Vagina (tissue), 2 donors: ENCODE data around the gene GFOD1. TPM values are rescaled to one million over a fixed set of nuclear protein-coding genes. Genes with fewer than 3 reads are reported as not detected.

Experiments used
- DNase-seq, 2 donors: peaks; one replicate each; pipeline ENCODE4 v3.0.0-alpha.2; 2017; ENCODE audit errors: extremely low spot score in 2 of 2
- H3K27ac ChIP-seq: fragments of 200-600 bp; sonication (generic); one replicate; pipeline ENCODE4 v1.5.1; 2019
- H3K27me3 ChIP-seq: fragments of 200-600 bp; sonication (generic); one replicate; pipeline ENCODE4 v1.5.1; 2019
- H3K36me3 ChIP-seq, 2 donors: fragments of 200-600 bp; sonication (generic); one replicate each; pipeline ENCODE4 v1.5.1; 2017 to 2019
- H3K4me1 ChIP-seq: fragments of 200-600 bp; sonication (generic); one replicate; pipeline ENCODE4 v1.5.1; 2019
- H3K4me3 ChIP-seq, 2 donors: fragments of 200-600 bp; sonication (generic); 1 replicate in 1 of 2; 2 replicates in 1 of 2; pipeline ENCODE4 v1.5.1; 2016 to 2019
- H3K9me3 ChIP-seq: fragments of 200-600 bp; sonication (generic); one replicate; pipeline ENCODE4 v1.5.1; 2019
- POLR2A ChIP-seq, 2 donors: fragments of 450-650 bp; IDR thresholded peaks; one replicate each; pipeline ENCODE4 v1.6.1; 2017; ENCODE audit warnings: antibody characterized with exemption in 2 of 2, mild to moderate bottlenecking in 2 of 2, moderate library complexity in 2 of 2
- POLR2AphosphoS5 ChIP-seq, 2 donors: sonication (generic); formaldehyde crosslinking; IDR thresholded peaks; one replicate each; pipeline ENCODE4 v1.9.0; 2017; ENCODE audit warnings: antibody characterized with exemption in 2 of 2, mild to moderate bottlenecking in 2 of 2, low read depth in 1 of 2; ENCODE audit not compliant: insufficient read depth in 1 of 2
- intact Hi-C: fragments of 100-400 bp; cut with DNase I; formaldehyde crosslinking; loops from one replicate; pipeline ENCODE4 v1.15.1; 2023
- total RNA-seq: library from RNA; depleted of rRNA; stranded (reverse); fragments of >200 nt; gene quantifications from one replicate; pipeline ENCODE4 v1.2.3, GENCODE V29; 2016
- TF ChIP-seq, protein P1 (sequence below), 3 experiments: fragments of 450-650 bp in 2 of 3; fragments of 200-600 bp in 1 of 3; sonication (generic) in 1 of 3; IDR thresholded peaks; one replicate each; pipeline ENCODE4 v1.5.1; 2017 to 2019; ENCODE audit warnings: antibody characterized with exemption in 3 of 3, mild to moderate bottlenecking in 2 of 3, moderate library complexity in 2 of 3

Gene GFOD1
- total RNA-seq, 1 donor from 2014 or later = 16.9 TPM

DNA sequence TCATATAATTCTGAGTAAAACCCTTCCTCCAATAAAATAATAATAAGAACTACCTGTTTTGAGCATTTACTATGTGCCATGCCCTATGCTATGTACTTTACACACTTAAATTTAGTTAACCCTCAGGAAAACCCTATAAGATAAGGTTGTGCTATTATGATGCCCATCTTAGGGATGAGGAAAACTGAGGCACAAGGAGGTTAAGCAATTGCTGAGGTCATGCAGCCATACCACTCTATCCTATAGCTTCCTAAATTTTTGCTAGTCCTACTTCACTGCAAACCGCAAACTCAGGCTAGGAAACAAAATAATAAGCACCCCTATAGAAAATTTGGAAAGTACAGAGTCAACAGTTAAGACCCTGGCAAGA is 38.9 kb upstream of the GFOD1 start:
- intact Hi-C loops = no loop called here
- H3K27ac ChIP-seq = no peak overlapping the region
- TF ChIP-seq POLR2AphosphoS5 (IDR thresholded peaks at IDR 0.05; ENCODE audit: insufficient read depth in 1 of 2, low read depth in 1 of 2) (no peak), POLR2A (IDR thresholded peaks at IDR 0.05) (no peak)
- TF ChIP-seq, protein P1, sequence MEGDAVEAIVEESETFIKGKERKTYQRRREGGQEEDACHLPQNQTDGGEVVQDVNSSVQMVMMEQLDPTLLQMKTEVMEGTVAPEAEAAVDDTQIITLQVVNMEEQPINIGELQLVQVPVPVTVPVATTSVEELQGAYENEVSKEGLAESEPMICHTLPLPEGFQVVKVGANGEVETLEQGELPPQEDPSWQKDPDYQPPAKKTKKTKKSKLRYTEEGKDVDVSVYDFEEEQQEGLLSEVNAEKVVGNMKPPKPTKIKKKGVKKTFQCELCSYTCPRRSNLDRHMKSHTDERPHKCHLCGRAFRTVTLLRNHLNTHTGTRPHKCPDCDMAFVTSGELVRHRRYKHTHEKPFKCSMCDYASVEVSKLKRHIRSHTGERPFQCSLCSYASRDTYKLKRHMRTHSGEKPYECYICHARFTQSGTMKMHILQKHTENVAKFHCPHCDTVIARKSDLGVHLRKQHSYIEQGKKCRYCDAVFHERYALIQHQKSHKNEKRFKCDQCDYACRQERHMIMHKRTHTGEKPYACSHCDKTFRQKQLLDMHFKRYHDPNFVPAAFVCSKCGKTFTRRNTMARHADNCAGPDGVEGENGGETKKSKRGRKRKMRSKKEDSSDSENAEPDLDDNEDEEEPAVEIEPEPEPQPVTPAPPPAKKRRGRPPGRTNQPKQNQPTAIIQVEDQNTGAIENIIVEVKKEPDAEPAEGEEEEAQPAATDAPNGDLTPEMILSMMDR (IDR thresholded peaks at IDR 0.05) = no peak

DNA sequence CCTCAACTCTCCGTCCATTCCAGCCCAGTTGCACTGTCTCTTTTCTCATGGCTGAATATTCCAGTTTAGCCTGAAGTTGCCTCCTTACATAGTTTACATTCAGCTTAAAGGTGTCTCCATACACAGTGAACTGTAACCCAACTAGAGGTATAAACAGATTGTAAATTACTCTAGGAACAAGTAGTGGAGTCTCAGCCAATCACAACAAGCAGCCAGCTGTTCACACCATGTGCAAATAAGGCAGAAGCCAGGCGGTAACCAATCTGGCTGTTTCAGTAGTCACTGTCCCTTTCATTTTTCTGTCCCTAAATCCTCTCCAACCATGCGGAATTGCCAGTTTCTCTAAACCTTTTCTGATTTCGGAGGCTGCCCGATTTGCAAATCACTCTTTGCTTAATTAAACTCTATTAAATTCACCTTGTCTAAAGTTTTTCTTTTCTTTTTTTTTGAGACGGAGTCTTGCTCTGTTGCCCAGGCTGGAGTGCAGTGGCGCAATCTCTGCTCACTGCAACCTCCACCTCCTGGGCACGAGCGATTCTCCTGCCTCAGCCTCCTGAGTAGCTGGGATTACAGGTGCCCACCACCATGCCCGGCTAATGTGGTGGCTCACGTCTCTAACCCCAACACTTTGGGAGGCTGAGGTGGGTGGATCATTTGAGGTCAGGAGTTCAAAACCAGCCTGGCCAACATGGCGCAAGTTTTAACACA is 37.6 kb upstream of the GFOD1 start:
- no peak for DNase-seq
- Histone ChIP-seq H3K4me3 (no peak overlapping the region), H3K4me1 (no peaks in the 10 kb centered on the region), H3K36me3 (no peaks in the 10 kb centered on the region), H3K9me3 (no peaks in the 10 kb centered on the region), H3K27ac (no peak overlapping the region), H3K27me3 (no peaks in the 10 kb centered on the region)
- TF ChIP-seq, protein P1 (IDR thresholded peaks at IDR 0.05) = no peak
- TF ChIP-seq POLR2AphosphoS5 (IDR thresholded peaks at IDR 0.05; ENCODE audit: insufficient read depth in 1 of 2, low read depth in 1 of 2) (no peak), POLR2A (IDR thresholded peaks at IDR 0.05) (no peak)
- intact Hi-C loops = no loop called here

More for the DNA sequence above, 38.9 kb upstream of the GFOD1 start:
- Histone ChIP-seq H3K27me3 (no peaks in the 10 kb centered on the region), H3K4me1 (no peaks in the 10 kb centered on the region), H3K4me3 (no peak overlapping the region), H3K36me3 (no peaks in the 10 kb centered on the region), H3K9me3 (no peaks in the 10 kb centered on the region)
- no peak for DNase-seq

DNA sequence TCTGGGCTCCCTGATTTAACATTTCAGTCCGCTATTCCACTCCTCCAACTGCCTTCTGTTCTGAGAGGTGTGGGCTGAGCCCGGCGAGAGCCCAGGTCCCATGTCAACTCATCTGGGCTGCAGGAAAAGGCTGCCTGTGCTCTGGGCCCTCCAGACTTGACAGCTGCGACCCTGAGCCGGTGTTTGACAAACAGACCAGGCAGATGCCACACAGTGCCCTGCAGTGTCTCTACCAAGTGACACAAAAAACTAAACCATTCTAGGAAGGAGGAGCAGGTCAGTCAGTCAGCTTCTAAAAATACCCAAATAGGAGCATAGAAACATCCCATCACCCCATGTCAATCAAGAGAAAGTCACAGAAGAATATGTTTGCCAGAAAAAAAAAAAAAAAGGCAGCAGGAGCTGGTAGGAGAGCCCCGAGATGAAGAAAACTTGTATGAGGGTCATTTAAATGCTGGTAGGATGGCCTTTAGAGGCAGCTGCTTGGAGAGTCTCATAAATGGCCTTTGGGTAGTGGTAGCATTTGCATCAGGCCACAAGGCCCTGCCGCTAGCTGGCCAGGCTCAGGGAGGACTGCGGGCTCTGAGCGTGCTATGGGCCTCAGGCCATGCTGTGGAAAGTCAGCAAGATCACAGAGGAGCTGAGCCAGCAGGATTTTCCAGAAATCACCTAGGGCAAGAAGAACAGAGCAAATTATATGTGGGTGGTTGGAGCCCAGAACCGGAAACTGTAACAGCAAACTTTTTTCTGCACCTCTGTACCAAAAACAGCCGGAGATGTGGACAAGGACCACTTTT is 36.6 kb upstream of the GFOD1 start:
- Histone ChIP-seq H3K27me3 (no peaks in the 10 kb centered on the region), H3K27ac (no peak overlapping the region), H3K4me3 (no peak overlapping the region), H3K4me1 (no peaks in the 10 kb centered on the region), H3K36me3 (no peaks in the 10 kb centered on the region), H3K9me3 (no peaks in the 10 kb centered on the region)
- intact Hi-C loops = no loop called here
- no peak for DNase-seq
- TF ChIP-seq, protein P1 (IDR thresholded peaks at IDR 0.05) = no peak
- TF ChIP-seq POLR2A (IDR thresholded peaks at IDR 0.05) (no peak), POLR2AphosphoS5 (IDR thresholded peaks at IDR 0.05; ENCODE audit: insufficient read depth in 1 of 2, low read depth in 1 of 2) (no peak)

- no peaks in the 10 kb centered on the region for H3K36me3 ChIP-seq
- intact Hi-C loops = no loop called here
- DNase-seq = no peak
These were observed 35.3 kb upstream of the GFOD1 start for GRCh38 chr6:13522656-13523055.

More at GRCh38 chr6:13522656-13523055, 35.3 kb upstream of the GFOD1 start:
- TF ChIP-seq POLR2A (IDR thresholded peaks at IDR 0.05) (no peak), POLR2AphosphoS5 (IDR thresholded peaks at IDR 0.05; ENCODE audit: insufficient read depth in 1 of 2, low read depth in 1 of 2) (peak in 1 of 2 donors; percentile 75)
- TF ChIP-seq, protein P1 (IDR thresholded peaks at IDR 0.05) = no peak
- Histone ChIP-seq H3K4me3 (no peak overlapping the region), H3K27ac (no peak overlapping the region), H3K9me3 (no peaks in the 10 kb centered on the region), H3K27me3 (no peaks in the 10 kb centered on the region), H3K4me1 (no peaks in the 10 kb centered on the region)
